ENCODE measurements around the gene TMEM222.
"Not testable (repeated sequence)": the region's sequence is repeated elsewhere in the genome, so short reads cannot be mapped to it uniquely, and the experiment has no call there.

TMEM222 gene

GRCh38 chr1:27380766-27381733 lies 59.1 kb downstream of the TMEM222 start:
- DNase-seq, result no peak

- DNase-seq, result no peak
Observed at GRCh38 chr1:27381969-27382762, 60.2 kb downstream of the TMEM222 start.

- DNase-seq, result peak; percentile 34
Observed at GRCh38 chr1:27383039-27383605, 61.2 kb downstream of the TMEM222 start, which contains the start of gene CD164L2. TSS of gene CD164L2 (minus strand) at chr1:27383333. CDS start at chr1:27383239, 94 bp downstream.

- DNase-seq, result no peak
Observed at GRCh38 chr1:27383661-27384060, 61.7 kb downstream of the TMEM222 start.

GRCh38 chr1:27384797-27385196 lies 62.8 kb downstream of the TMEM222 start:
- not testable (repeated sequence) for DNase-seq
